ENCODE measurements around the gene CYP4F8. TPM values are rescaled to one million over a fixed set of nuclear protein-coding genes. Genes with fewer than 3 reads are reported as not detected.
A peak's percentile ranks its signal among the peaks of the same experiment; 100 is the strongest.

The CYP4F8 gene
- total RNA-seq, 1 donor from 2014 or later = not detected

DNA sequence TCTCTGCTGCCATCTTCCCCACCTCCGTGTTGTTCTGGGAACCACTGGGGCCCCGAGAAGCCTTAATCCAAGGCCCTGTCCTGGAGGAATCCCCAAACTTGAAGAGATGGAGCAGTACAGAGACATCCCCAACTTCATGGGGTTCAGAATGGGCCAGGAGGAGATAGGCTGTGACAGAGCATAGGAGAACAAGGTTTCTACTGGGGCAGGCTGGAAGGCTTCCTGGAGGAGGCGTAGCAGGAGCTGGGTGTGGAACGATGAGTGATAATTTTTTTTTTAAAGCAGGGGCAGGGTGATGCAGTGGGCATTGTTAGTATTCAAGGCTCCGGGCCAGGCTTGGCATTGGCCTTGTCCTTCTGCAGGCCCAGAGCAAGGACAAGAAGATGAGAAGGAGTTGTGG lies 3.3 kb downstream of the CYP4F8 start:
- Mint-ChIP-seq H3K36me3 (ENCODE audit: low read depth) (peaks cover 4% of the 10 kb centered on the region), H3K9me3 (peaks cover 18% of the 10 kb centered on the region), H3K4me3 (peak overlapping the region; percentile 10), H3K27ac (ENCODE audit: unreplicated experiment) (no peak overlapping the region), H3K27me3 (ENCODE audit: low read depth) (no peaks in the 10 kb centered on the region), H3K4me1 (no peaks in the 10 kb centered on the region)
- DNase-seq (ENCODE audit: low read depth, low spot score) = no peak
- TF ChIP-seq, protein P1, sequence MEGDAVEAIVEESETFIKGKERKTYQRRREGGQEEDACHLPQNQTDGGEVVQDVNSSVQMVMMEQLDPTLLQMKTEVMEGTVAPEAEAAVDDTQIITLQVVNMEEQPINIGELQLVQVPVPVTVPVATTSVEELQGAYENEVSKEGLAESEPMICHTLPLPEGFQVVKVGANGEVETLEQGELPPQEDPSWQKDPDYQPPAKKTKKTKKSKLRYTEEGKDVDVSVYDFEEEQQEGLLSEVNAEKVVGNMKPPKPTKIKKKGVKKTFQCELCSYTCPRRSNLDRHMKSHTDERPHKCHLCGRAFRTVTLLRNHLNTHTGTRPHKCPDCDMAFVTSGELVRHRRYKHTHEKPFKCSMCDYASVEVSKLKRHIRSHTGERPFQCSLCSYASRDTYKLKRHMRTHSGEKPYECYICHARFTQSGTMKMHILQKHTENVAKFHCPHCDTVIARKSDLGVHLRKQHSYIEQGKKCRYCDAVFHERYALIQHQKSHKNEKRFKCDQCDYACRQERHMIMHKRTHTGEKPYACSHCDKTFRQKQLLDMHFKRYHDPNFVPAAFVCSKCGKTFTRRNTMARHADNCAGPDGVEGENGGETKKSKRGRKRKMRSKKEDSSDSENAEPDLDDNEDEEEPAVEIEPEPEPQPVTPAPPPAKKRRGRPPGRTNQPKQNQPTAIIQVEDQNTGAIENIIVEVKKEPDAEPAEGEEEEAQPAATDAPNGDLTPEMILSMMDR (conservative IDR thresholded peaks at IDR 0.05) = no peak

DNA sequence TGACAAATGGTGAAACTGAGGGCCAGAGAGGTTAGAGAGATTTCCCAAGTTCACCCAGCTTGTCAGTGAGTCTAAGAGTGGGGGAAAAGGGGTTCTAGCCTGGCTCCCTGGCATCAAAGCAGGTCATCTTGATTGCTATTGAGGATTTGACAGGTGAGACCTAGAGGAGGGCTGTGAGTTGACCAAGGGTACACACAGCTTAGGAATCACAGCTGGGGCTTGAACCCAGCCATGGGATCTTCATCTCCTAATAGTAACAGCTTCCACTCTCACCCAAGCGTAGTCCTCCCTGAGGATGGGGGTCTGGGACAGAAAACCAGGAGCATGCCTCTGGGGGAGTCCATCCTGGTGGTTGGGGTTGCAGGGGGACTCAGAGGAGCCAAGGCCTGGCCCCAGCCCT lies 6.8 kb downstream of the CYP4F8 start:
- H3K36me3 Mint-ChIP-seq (ENCODE audit: low read depth) = peaks cover 4% of the 10 kb centered on the region
- peaks cover 26% of the 10 kb centered on the region for H3K9me3 Mint-ChIP-seq
- H3K4me1 Mint-ChIP-seq = no peaks in the 10 kb centered on the region
- no peak overlapping the region for H3K4me3 Mint-ChIP-seq
- H3K27me3 Mint-ChIP-seq (ENCODE audit: low read depth) = no peaks in the 10 kb centered on the region
- no peak overlapping the region for H3K27ac Mint-ChIP-seq (ENCODE audit: unreplicated experiment)
- no peak for DNase-seq (ENCODE audit: low read depth, low spot score)
- TF ChIP-seq, protein P1 (conservative IDR thresholded peaks at IDR 0.05) = no peak

- no peak for DNase-seq (ENCODE audit: low read depth, low spot score)
- no peak overlapping the region for H3K27ac Mint-ChIP-seq (ENCODE audit: unreplicated experiment)
- no peaks in the 10 kb centered on the region for H3K4me1 Mint-ChIP-seq
- H3K4me3 Mint-ChIP-seq = no peak overlapping the region
- H3K36me3 Mint-ChIP-seq (ENCODE audit: low read depth) = peaks cover 4% of the 10 kb centered on the region
- TF ChIP-seq, protein P1 (conservative IDR thresholded peaks at IDR 0.05) = no peak
- no peaks in the 10 kb centered on the region for H3K27me3 Mint-ChIP-seq (ENCODE audit: low read depth)
- H3K9me3 Mint-ChIP-seq = peaks cover 25% of the 10 kb centered on the region
Measured at GRCh38 chr19:15622991-15623390, 8.0 kb downstream of the CYP4F8 start.

DNA sequence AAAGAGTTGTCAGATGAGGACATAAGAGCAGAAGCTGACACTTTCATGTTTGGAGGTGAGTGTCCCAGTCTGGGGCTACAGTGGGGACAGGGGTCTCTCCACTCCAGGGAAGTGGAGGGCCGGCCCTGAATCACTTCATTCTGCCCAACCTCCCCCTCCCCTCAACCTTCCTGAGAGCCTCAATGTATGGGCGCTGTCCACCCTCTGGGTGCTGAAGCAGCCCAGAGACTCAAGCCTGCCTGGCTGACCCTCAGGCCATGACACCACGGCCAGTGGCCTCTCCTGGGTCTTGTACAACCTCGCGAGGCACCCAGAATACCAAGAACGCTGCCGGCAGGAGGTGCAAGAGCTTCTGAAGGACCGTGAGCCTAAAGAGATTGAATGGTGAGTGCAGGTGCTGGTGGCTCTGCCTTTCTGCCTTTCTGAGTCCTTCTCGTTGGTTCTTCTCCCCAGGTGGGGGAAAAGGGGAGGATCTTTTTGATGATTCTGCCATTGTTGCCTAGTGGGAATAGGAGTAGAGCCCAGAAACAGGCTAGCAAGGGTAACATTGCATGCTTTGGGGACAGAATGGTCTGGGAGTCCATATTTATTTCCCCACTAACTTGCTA lies 8.8 kb downstream of the CYP4F8 start:
- no peak overlapping the region for H3K27ac Mint-ChIP-seq (ENCODE audit: unreplicated experiment)
- no peak overlapping the region for H3K4me3 Mint-ChIP-seq
- H3K36me3 Mint-ChIP-seq (ENCODE audit: low read depth) = no peaks in the 10 kb centered on the region
- H3K27me3 Mint-ChIP-seq (ENCODE audit: low read depth) = no peaks in the 10 kb centered on the region
- peaks cover 20% of the 10 kb centered on the region for H3K9me3 Mint-ChIP-seq
- TF ChIP-seq, protein P1 (conservative IDR thresholded peaks at IDR 0.05) = no peak
- no peaks in the 10 kb centered on the region for H3K4me1 Mint-ChIP-seq
- DNase-seq (ENCODE audit: low read depth, low spot score) = no peak

DNA sequence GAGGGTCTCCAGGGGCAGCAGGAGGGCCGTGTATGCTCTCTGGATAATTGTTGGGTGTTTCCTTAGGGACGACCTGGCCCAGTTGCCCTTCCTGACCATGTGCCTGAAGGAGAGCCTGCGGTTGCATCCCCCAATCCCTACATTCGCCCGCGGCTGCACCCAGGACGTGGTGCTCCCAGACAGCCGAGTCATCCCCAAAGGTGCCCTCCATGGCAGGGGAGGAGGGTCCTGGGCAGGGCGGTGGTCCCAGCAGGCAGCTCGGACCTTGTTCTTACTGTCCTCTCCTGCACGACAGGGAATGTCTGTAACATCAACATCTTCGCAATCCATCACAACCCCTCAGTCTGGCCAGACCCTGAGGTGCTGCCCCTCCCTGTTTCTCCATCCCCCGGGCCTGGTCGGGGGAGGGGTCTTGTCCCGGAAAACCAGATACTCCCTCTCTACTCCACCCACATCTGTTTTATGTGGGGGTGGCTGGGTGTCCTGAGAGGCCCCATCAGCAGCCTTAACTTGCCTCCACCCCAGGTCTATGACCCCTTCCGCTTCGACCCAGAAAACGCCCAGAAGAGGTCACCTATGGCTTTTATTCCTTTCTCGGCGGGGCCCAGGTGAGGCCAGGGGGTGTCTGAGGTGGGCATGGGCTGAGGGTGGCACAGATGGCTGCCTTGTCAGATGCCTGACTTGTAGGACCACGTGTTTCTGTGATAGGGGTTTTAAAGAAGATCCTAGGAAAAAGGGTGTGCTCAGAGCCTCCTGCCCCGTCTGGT lies 13.4 kb downstream of the CYP4F8 start:
- TF ChIP-seq, protein P1 (conservative IDR thresholded peaks at IDR 0.05) = no peak
- H3K36me3 Mint-ChIP-seq (ENCODE audit: low read depth) = no peaks in the 10 kb centered on the region
- H3K27me3 Mint-ChIP-seq (ENCODE audit: low read depth) = no peaks in the 10 kb centered on the region
- no peak overlapping the region for H3K4me3 Mint-ChIP-seq
- no peak overlapping the region for H3K27ac Mint-ChIP-seq (ENCODE audit: unreplicated experiment)
- H3K4me1 Mint-ChIP-seq = no peaks in the 10 kb centered on the region
- no peak for DNase-seq (ENCODE audit: low read depth, low spot score)
- peaks cover 11% of the 10 kb centered on the region for H3K9me3 Mint-ChIP-seq

Data from neural crest cell (in vitro differentiated cells).